ENCODE measurements around the gene ADD3. TPM values are rescaled to one million over a fixed set of nuclear protein-coding genes. Genes with fewer than 3 reads are reported as not detected.

Gene ADD3
- total RNA-seq, 1 experiment from 2014 or later: 32.4 TPM

GRCh38 chr10:109995595-109995994 lies 12.2 kb upstream of the ADD3 start:
- H3K4me1 ChIP-seq (ENCODE audit: control insufficient read depth, insufficient read depth, low read length): no peaks in the 10 kb centered on the region
- no peaks in the 10 kb centered on the region for H3K9me3 ChIP-seq (ENCODE audit: control insufficient read depth, insufficient read depth, low read depth, low read length)
- no TSS peak for BruUV-seq (replicated peaks)
- H3K36me3 ChIP-seq (ENCODE audit: control insufficient read depth, insufficient read depth, low read length): no peaks in the 10 kb centered on the region
- no peak overlapping the region for H3K27ac ChIP-seq (ENCODE audit: low read length)
- intact Hi-C loops (cut with micrococcal nuclease; ENCODE audit: unreplicated experiment) (no loop called here), in situ Hi-C loops (cut with HindIII; ENCODE audit: low pct_unique_long_range_greater_than_20kb, low sequenced_read_pairs) (no loop called here)
- TF ChIP-seq CTCF (IDR thresholded peaks at IDR 0.05) (no peak), TCF7L2 (IDR thresholded peaks at IDR 0.05; ENCODE audit: low read depth, low read length) (no peak), POLR2AphosphoS5 (IDR thresholded peaks at IDR 0.05; ENCODE audit: low read depth, low read length) (no peak)
- DNase-seq (ENCODE audit: low read depth, low spot score): no peak
- ChIA-PET CTCF (no interaction called here), POLR2A (no interaction called here)
- H3K4me3 ChIP-seq (ENCODE audit: low read depth in 2 of 2, low read length in 2 of 2): no peak overlapping the region
- H3K27me3 ChIP-seq (ENCODE audit: control insufficient read depth, insufficient read depth, low read length): peaks cover 7% of the 10 kb centered on the region; the same call in 1 of the 2 replicates
- no peak for ATAC-seq

- in situ Hi-C loops (cut with HindIII; ENCODE audit: low pct_unique_long_range_greater_than_20kb, low sequenced_read_pairs) (no loop called here), intact Hi-C loops (cut with micrococcal nuclease; ENCODE audit: unreplicated experiment) (no loop called here)
- H3K36me3 ChIP-seq (ENCODE audit: control insufficient read depth, insufficient read depth, low read length): no peaks in the 10 kb centered on the region
- BruUV-seq (replicated peaks): no TSS peak
- H3K9me3 ChIP-seq (ENCODE audit: control insufficient read depth, insufficient read depth, low read depth, low read length): no peaks in the 10 kb centered on the region
- TF ChIP-seq SIN3A (IDR thresholded peaks at IDR 0.05; ENCODE audit: borderline replicate concordance, insufficient read depth, low read depth, low read length) (no peak), REST (IDR thresholded peaks at IDR 0.05; ENCODE audit: insufficient read depth in 1 of 2, low read depth in 2 of 2, low read length in 1 of 2) (no peak), POLR2AphosphoS5 (IDR thresholded peaks at IDR 0.05; ENCODE audit: low read depth, low read length) (no peak), TCF7L2 (IDR thresholded peaks at IDR 0.05; ENCODE audit: low read depth, low read length) (no peak), CTCF (IDR thresholded peaks at IDR 0.05) (no peak)
- ATAC-seq (no peak), DNase-seq (ENCODE audit: low read depth, low spot score) (no peak)
- no peak overlapping the region for H3K27ac ChIP-seq (ENCODE audit: low read length)
- H3K4me1 ChIP-seq (ENCODE audit: control insufficient read depth, insufficient read depth, low read length): no peaks in the 10 kb centered on the region
- H3K27me3 ChIP-seq (ENCODE audit: control insufficient read depth, insufficient read depth, low read length): peaks cover 7% of the 10 kb centered on the region; the same call in 1 of the 2 replicates
- POLR2A ChIA-PET: no interaction called here
- no peak overlapping the region for H3K4me3 ChIP-seq (ENCODE audit: low read depth in 2 of 2, low read length in 2 of 2)
- CTCF ChIA-PET: no interaction called here
Measured at GRCh38 chr10:109996225-109996624, 11.6 kb upstream of the ADD3 start.

Measured in Panc1 (cell line).